GM10266 (cell line): Measurements from ENCODE around the gene C1QTNF7.

Experiments used
- DNase-seq: peaks from one replicate; pipeline ENCODE4 v3.0.0; 2012; ENCODE audit errors: extremely low spot score
- TF ChIP-seq, protein P1 (sequence below): IDR thresholded peaks from 2 replicates; pipeline ENCODE4 v1.5.1; 2012; ENCODE audit warnings: mild to moderate bottlenecking, low read depth; ENCODE audit not compliant: control insufficient read depth, insufficient read depth; ENCODE audit errors: missing control alignments

The C1QTNF7 gene, protein sequence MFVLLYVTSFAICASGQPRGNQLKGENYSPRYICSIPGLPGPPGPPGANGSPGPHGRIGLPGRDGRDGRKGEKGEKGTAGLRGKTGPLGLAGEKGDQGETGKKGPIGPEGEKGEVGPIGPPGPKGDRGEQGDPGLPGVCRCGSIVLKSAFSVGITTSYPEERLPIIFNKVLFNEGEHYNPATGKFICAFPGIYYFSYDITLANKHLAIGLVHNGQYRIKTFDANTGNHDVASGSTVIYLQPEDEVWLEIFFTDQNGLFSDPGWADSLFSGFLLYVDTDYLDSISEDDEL

DNA sequence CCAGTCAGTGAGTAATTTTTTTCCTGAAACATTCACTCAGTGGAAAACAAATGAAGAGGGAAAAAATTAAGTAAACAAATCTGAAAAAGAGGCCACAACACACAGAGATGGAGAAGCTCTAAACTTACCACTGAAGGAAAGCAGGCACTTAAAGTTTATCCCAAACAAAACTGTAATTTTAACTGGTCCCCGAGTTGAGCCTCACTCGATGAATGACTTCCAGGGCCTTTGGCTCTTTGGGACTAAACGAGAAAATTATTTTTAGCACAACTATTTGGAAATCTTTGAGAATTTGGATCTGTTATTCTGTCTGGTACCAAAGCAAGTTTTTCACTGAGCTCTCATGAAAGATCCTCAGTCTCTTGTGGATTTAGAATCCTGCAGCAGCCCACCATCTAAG lies at the start of gene C1QTNF7:
Gene C1QTNF7 (plus strand): TSS at position 333 of the 400 bp plus-strand sequence. CDS start 7,711 bp downstream, outside the sequence.
- DNase-seq, result no peak
- TF ChIP-seq, protein P1, sequence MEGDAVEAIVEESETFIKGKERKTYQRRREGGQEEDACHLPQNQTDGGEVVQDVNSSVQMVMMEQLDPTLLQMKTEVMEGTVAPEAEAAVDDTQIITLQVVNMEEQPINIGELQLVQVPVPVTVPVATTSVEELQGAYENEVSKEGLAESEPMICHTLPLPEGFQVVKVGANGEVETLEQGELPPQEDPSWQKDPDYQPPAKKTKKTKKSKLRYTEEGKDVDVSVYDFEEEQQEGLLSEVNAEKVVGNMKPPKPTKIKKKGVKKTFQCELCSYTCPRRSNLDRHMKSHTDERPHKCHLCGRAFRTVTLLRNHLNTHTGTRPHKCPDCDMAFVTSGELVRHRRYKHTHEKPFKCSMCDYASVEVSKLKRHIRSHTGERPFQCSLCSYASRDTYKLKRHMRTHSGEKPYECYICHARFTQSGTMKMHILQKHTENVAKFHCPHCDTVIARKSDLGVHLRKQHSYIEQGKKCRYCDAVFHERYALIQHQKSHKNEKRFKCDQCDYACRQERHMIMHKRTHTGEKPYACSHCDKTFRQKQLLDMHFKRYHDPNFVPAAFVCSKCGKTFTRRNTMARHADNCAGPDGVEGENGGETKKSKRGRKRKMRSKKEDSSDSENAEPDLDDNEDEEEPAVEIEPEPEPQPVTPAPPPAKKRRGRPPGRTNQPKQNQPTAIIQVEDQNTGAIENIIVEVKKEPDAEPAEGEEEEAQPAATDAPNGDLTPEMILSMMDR, result no peak

DNA sequence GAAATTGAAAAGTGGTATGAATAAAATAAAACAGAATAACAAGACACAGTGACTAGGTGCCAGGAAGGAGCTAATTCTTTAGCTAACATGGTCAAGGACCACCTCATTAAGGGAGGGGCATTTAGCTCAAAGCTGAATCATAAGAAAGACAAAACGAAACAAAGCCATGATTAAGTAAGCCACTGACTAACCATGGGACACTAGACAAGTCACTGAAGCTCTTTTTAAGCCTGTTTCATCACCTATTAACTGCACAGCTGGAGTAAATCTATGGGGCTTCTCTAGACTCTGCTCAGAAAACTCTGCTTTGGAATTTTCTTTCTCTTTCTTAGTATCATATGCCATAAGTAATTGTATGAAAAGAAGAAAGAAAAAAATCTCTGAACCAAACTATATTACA lies 49.8 kb upstream of the C1QTNF7 start:
- no peak for DNase-seq
- TF ChIP-seq, protein P1, result no peak

DNA sequence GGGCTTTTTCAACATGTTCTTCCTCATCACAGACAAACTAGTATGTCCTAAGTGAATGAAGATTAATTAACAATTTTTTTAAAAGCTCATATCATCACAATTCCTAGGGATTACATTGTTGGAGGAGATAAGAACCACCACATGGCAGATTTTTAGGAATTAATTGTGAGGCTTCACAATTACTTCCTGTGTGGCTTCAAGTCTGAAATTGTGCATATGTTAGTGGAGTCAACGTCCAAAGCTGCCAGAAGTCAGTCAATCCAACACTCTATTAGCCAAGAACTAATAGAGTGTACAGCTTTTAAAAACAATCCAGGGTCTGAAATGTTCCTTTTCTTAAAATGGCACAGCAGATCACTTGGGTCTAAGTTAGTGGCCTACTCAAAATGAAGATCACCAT lies 49.3 kb upstream of the C1QTNF7 start:
- DNase-seq, result no peak
- TF ChIP-seq, protein P1, result no peak

DNA sequence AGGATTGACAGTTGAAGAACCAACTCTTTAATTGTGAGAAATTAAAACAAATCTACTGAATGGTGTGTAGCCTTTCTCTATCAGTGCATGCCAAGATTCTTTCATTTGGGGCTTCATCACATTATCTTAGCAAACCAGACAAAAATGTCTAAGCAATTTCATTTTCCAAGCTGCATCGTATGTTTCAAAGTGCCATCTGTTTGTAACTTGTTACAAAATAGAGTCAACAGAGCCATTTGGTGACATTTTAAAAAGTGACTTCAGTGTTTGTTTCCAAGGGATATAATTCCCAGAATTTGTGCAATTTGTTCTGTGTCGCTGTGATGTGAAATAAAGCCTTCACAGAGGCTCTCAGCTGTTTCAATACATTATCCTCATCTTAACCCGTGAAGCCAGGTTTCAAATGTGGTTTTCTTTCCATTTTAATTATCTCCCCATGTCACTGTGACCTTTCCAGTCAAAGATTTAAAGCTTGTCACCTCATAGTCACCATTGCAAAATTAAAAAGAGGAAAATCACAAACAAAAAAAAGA lies 46.0 kb upstream of the C1QTNF7 start:
- no peak for DNase-seq

GRCh38 chr4:15382669-15383273 lies 45.1 kb upstream of the C1QTNF7 start:
- TF ChIP-seq, protein P1, result no peak
- no peak for DNase-seq

More for the DNA sequence above, 46.0 kb upstream of the C1QTNF7 start:
- TF ChIP-seq, protein P1, result no peak

- no peak for DNase-seq
- TF ChIP-seq, protein P1, result no peak
Measured at GRCh38 chr4:15385515-15385914, 42.3 kb upstream of the C1QTNF7 start.

- TF ChIP-seq, protein P1, result no peak
Measured at GRCh38 chr4:15385928-15386327, 41.9 kb upstream of the C1QTNF7 start.

More at GRCh38 chr4:15385928-15386327, 41.9 kb upstream of the C1QTNF7 start:
- no peak for DNase-seq
